Uterus (tissue), 2 donors: ENCODE results near the gene PKD1L1.

ENCODE experiments used
- POLR2A ChIP-seq, 2 donors: fragments of 450-650 bp; IDR thresholded peaks; one replicate each; pipeline ENCODE4 v1.6.1; 2016; ENCODE audit warnings: antibody characterized with exemption in 2 of 2, mild to moderate bottlenecking in 1 of 2, moderate library complexity in 1 of 2
- TF ChIP-seq, protein P1 (sequence below), 4 experiments: fragments of 200-600 bp in 2 of 4; fragments of 450-650 bp in 2 of 4; sonication (generic) in 2 of 4; IDR thresholded peaks; one replicate each; pipeline ENCODE4 v1.5.1; 2016 to 2019; ENCODE audit warnings: antibody characterized with exemption in 4 of 4, mild to moderate bottlenecking in 2 of 4, moderate library complexity in 1 of 4

DNA sequence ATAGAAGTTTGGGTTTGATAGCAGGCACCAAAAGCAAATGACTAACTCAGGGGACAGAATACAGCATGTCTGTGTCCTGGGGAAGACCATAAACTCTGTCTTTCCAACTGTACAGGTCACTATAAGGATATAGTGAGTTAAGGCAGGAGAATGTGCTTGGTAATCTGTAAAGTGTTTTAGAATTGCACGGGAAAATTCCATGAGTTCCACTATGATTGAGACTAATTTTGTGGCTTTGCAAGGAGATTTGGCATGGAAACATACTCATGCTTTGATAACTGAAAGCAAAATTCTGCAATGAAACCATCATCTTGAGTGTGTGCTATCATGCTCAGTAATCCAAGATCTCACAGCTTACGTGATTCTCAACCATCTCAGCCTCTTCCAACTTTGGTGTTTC is 152.6 kb downstream of the PKD1L1 start:
- TF ChIP-seq POLR2A (IDR thresholded peaks at IDR 0.05), result no peak
- TF ChIP-seq, protein P1, sequence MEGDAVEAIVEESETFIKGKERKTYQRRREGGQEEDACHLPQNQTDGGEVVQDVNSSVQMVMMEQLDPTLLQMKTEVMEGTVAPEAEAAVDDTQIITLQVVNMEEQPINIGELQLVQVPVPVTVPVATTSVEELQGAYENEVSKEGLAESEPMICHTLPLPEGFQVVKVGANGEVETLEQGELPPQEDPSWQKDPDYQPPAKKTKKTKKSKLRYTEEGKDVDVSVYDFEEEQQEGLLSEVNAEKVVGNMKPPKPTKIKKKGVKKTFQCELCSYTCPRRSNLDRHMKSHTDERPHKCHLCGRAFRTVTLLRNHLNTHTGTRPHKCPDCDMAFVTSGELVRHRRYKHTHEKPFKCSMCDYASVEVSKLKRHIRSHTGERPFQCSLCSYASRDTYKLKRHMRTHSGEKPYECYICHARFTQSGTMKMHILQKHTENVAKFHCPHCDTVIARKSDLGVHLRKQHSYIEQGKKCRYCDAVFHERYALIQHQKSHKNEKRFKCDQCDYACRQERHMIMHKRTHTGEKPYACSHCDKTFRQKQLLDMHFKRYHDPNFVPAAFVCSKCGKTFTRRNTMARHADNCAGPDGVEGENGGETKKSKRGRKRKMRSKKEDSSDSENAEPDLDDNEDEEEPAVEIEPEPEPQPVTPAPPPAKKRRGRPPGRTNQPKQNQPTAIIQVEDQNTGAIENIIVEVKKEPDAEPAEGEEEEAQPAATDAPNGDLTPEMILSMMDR (IDR thresholded peaks at IDR 0.05), result no peak
